ENCODE measurements around the gene SHCBP1L. TPM values are rescaled to one million over a fixed set of nuclear protein-coding genes. Genes with fewer than 3 reads are reported as not detected.

SHCBP1L gene
- total and polyA plus RNA-seq, 9 donors, result not detected

DNA sequence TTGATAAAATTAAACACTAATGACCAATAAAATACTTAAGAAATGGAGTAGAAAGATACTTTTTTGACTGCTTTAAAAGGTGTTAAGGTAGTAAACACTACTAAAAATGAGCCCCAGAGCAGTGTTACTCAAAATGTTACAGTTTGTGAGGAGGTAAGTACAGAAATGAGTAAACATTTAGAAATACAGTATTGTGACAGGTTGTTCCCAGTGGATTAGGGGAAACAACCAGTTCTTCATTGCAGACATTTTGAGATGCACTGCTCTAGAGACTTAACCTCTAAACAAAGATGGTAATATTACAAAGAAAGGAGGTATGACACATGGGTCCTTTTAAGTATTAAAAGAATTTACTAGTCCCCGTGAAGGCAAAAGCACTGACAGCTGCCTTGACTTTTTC, 101.1 kb downstream of the SHCBP1L start:
- Histone ChIP-seq H3K27me3 (no peaks in the 10 kb centered on the region), H3K36me3 (no peaks in the 10 kb centered on the region), H3K27ac (no peak overlapping the region), H3K4me1 (ENCODE audit: insufficient read depth) (peaks cover 2% of the 10 kb centered on the region), H3K4me3 (no peak overlapping the region), H3K9me3 (no peaks in the 10 kb centered on the region)
- intact Hi-C loops (cut with DNase I), result no loop called here
- WGBS, 3 donors, result 79 to 91% (median 89%) methylated on average over 1 of the region's 1 CpG
- no peak for TF ChIP-seq CTCF (IDR thresholded peaks at IDR 0.05)
- no peak for TF ChIP-seq EP300 (IDR thresholded peaks at IDR 0.05)
- TF ChIP-seq POLR2A (IDR thresholded peaks at IDR 0.05), result no peak
- no peak for DNase-seq

DNA sequence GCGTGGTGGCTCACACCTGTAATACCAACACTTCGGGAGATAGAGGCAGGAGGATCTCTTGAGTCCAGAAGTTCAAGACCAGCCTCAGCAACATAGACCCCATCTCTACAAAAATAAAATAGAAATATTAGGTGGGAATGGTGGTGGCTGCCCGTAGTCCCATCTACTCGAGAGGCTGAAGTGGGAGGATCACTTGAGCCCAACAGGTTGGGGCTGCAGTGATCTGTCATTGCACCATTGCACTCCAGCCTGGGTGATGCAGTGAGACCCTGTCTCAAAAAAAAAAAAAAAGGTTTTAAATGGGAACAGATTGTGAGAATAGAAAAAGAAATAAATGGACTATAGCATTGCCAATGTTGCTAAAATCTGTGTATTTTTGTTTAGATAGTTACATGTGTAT, 102.6 kb downstream of the SHCBP1L start:
- no peak for TF ChIP-seq POLR2A (IDR thresholded peaks at IDR 0.05)
- no peak for DNase-seq
- H3K4me3 ChIP-seq, result no peak overlapping the region
- intact Hi-C loops (cut with DNase I), result no loop called here
- WGBS, 3 donors, result 92 to 95% (median 93%) methylated on average over 4 of the region's 4 CpGs
- no peaks in the 10 kb centered on the region for H3K27me3 ChIP-seq
- H3K36me3 ChIP-seq, result no peaks in the 10 kb centered on the region
- H3K9me3 ChIP-seq, result no peaks in the 10 kb centered on the region
- no peak overlapping the region for H3K27ac ChIP-seq
- peaks cover 5% of the 10 kb centered on the region for H3K4me1 ChIP-seq (ENCODE audit: insufficient read depth)

Small RNAs within 50 kb of the gene (small RNA-seq; reads per million reads assigned to genes)
- gene HMGN1P4 (not detected), gene RNU6-41P (not detected)

Other genes starting within 250 kb of the SHCBP1L start
- gene NPL, start 163.4 kb downstream of the SHCBP1L start, total RNA-seq, result 10 to 100 TPM in 1 of 7 donors, 1 to 10 TPM in 6; 2.3 to 26.0 (median 3.7) TPM
- gene NPL, start 163.4 kb downstream of the SHCBP1L start, polyA plus RNA-seq, result 10 to 100 TPM in 1 of 2 donors, 1 to 10 TPM in 1; 3.4 to 23.5 TPM
- gene DHX9, start 113.8 kb downstream of the SHCBP1L start, total RNA-seq, result 100 to 1,000 TPM in 5 of 7 donors, 10 to 100 TPM in 2; 70.6 to 168 (median 140) TPM
- gene DHX9, start 113.8 kb downstream of the SHCBP1L start, polyA plus RNA-seq, result 10 to 100 TPM; 81.5 to 98.0 TPM
- gene LAMC1, start 70.3 kb upstream of the SHCBP1L start, total RNA-seq, result 10 to 100 TPM; 59.9 to 97.3 (median 85.2) TPM
- 100 to 1,000 TPM in 1 of 2 donors, 10 to 100 TPM in 1; 51.3 to 205 TPM for gene LAMC1, start 70.3 kb upstream of the SHCBP1L start, polyA plus RNA-seq
- gene LAMC2, start 233.1 kb upstream of the SHCBP1L start, total RNA-seq, result 10 to 100 TPM in 1 of 7 donors, 1 to 10 TPM in 5, under 1 TPM in 1; 0.56 to 33.7 (median 4.6) TPM
- 1 to 10 TPM in 1 of 2 donors, under 1 TPM in 1; 0.47 to 2.9 TPM for gene LAMC2, start 233.1 kb upstream of the SHCBP1L start, polyA plus RNA-seq

Data from ovary (tissue), 9 donors.